GM19238 (cell line): ENCODE data around the gene UBE2G1.
"Not testable (repeated sequence)": the region's sequence is repeated elsewhere in the genome, so short reads cannot be mapped to it uniquely, and the experiment has no call there.

ENCODE experiments used
- DNase-seq: peaks from one replicate; pipeline ENCODE4 v3.0.0; 2011; ENCODE audit warnings: low spot score; ENCODE audit not compliant: insufficient read length

UBE2G1 gene

GRCh38 chr17:4307179-4307930 lies 59.1 kb downstream of the UBE2G1 start:
- no peak for DNase-seq

DNA sequence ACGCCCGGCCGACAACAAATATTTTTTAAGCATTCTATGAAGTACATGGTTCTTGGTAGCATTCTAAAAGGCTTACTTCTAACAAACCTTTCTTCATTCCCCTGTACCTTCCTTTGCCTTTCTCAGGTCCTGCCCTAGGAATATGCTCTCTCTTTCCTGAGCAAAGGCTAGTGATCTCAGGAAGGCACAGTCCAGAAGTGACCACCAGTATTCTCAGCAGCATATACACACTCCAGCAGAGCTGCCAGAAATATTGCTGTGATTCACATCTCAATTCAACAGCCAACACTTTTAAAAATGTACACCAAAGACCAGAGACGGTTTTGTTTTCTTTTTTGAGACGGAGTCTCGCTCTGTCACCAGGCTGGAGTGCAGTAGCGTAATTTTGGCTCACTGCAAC lies 61.3 kb downstream of the UBE2G1 start:
- DNase-seq = no peak

GRCh38 chr17:4304417-4305027 lies 62.0 kb downstream of the UBE2G1 start:
- DNase-seq = no peak

GRCh38 chr17:4301066-4301465 lies 65.4 kb downstream of the UBE2G1 start:
- DNase-seq = no peak

DNA sequence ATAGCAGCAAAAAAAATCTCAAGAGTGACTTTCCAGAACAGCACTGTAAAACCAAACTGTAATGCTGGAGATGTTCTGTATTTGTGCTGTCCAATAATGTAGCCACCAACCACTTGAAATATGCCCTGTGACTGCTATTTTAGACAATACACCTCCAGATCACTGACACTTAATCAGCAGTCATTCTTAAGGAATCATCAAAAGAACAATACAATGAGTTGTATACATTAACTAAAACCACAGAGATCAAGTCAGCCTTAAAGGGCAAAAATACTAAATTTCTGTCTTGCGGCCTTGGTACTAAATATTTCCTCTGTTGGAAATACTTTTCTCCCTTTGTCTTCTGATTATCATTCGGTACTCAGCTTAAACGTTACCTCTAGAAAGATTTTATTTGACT lies 69.1 kb downstream of the UBE2G1 start:
- DNase-seq = no peak

GRCh38 chr17:4295686-4296085 lies 70.8 kb downstream of the UBE2G1 start:
- DNase-seq = no peak

GRCh38 chr17:4293572-4293971 lies 72.9 kb downstream of the UBE2G1 start:
- no peak for DNase-seq

DNA sequence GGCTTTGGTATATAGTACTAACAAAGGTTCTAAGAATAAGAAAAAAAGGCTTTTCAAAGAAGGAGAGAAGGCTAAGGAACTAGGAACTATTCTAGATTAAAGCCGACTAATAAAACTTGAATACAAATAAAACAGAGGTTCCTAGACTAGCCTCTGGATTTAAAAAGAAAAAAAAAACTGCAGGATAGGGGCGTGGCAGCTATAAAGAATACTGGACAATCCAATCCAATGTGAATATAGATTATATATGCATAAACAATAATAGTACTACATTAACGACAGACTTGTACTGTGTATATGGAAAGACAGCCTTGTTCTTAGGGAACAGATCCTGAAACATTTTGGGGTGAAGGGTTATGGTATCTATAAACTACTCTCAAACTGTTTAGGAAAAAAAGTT lies 78.8 kb downstream of the UBE2G1 start:
- DNase-seq = no peak

GRCh38 chr17:4276514-4276913 lies 90.0 kb downstream of the UBE2G1 start:
- DNase-seq = no peak

DNA sequence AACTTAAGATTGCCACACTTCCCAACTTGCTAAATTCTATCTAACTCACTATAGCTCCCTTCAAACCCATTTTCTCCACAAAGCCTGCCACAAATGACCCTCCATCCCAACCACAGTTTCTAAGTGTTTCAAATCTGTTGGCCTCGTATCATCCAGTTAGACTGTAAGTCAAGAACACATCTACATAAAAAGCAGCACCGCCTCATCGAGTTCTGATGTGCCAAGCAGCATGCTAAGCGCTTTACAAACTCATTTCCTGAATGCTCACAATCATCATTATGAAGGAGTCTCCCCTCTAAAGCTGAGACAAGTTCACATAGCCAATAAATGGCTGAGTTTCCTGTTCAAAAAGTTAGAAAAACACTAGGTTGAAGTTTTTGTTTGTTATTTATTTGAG lies 93.5 kb downstream of the UBE2G1 start:
- no peak for DNase-seq

- no peak for DNase-seq
Observed at GRCh38 chr17:4272213-4272971, 94.1 kb downstream of the UBE2G1 start.

DNA sequence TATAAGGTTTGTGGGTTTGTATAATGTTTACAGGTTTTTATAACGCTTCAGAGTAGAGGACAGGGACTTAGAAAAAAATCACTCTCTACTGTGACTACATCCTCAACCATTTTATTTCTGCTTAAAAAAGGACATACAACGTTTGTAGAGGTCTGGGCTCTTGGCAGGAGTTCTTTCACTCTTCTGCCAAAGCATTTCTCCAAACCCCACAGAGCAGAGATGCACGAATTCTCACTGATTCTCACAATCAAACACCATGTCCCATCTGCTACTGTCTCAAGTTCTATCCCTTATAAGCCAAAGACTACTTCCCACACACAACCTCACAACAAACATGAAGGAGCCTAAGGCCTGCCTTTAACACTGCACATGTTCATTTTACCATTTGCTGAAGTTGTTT lies 95.7 kb downstream of the UBE2G1 start:
- no peak for DNase-seq

GRCh38 chr17:4269915-4270314 lies 96.6 kb downstream of the UBE2G1 start:
- no peak for DNase-seq

GRCh38 chr17:4267402-4267801 lies 99.1 kb downstream of the UBE2G1 start:
- no peak for DNase-seq

DNA sequence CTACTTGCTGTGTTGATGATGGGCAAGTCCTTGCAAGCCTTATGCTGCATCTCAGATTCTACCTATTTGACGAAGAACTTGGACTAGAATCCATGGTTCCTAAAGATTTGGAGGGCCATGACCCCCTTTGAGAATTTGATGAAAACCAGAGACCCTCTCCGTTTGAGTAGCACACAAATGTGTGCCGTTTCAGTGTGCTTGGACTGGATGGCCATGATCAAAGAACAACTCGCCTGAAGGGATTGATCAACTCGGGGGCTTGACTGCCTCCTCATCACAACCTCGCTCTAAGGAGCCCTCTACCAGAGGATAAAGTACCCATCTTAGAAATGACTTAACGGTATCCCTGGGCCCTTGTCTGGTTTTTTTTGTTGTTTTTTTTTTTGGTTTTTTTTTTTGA lies 99.9 kb downstream of the UBE2G1 start:
- no peak for DNase-seq

DNA sequence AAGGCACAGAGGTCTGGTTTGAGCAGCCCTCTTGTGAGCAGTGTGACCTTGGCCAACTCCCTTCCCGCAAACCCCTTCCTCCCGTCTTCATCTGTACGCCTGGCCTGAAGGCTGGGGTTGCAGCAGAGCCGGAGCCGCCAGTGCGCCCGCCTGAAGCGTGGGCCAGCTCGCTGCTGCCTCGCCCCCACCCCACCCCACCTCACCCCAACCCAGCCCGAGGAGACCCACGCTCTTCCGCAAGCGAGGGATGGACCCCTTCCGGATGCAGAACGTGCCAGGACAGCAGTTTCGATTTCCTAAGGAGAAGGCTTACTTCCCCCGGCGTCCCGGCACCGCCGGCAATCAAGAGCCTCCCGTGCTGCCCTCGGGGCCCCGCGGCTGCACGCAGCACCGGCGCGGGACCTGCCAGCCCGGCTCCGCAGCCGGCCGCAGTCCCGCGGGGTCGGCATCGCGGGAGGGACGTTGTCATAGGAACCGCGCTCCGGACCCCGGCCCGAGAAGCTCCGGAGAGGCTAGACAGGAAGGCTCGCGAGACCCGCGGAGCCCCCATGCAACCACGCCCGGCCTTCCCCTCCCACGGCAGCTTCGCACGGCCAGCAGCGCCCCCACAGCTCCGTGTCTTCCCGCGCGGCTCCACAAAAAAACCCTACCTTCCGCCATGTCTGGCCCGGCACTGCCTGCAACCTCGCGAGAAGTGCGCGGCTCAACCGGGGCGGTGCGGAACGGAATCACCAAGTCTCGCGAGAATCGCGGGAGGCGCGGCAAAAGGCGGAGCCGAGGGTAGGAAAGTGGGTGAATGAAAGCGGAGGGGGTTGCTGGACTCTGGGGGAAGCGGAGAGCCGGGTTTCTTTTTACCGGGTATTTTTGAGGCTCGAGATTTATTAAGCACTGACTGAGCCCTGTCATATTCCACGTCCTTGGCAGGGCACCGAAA lies 102.9 kb downstream of the UBE2G1 start, which contains the start of gene ANKFY1:
ANKFY1 (minus strand) TSS at position 698 of the 934 bp plus-strand sequence; CDS start at position 660, 38 bp downstream.
- DNase-seq = peak; percentile 98

DNA sequence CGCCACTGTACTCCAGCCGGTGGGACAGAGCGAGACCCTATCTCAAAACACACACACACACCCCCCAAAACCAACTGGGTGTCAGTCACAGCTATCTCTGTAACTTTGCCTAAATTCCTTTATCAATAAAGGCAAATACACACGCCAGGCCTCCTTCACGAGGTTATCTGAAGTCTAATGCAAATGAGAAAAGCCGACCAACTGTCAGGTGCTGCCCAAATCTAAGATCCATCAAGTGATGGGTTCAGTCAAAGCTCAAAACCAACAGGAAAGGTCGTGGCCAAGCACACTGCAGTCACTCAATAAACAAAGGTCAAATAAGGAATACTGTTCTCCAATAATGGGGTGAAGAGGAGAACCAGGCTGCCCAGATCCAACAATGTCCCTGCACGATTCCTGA lies 103.8 kb downstream of the UBE2G1 start:
- DNase-seq = no peak

DNA sequence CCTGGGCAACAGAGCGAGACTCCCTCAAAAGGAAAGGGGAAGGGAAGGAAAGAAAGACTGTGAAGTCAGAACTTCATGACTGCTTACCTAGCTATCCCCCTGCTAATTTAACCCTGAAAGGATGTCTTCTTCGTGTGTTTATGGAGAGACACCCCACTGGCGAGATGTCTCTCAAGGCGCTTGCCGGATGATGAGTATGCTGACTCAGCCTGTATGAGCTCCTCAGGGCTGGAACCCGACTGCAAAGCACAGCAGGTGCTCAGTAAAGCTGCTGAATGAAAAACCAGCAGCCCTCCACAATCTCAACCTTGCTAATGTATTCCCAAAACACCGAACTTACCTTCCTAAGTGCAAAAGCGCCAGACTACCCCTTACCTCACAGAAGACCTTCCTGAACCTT lies 105.0 kb downstream of the UBE2G1 start:
- DNase-seq = no peak

DNA sequence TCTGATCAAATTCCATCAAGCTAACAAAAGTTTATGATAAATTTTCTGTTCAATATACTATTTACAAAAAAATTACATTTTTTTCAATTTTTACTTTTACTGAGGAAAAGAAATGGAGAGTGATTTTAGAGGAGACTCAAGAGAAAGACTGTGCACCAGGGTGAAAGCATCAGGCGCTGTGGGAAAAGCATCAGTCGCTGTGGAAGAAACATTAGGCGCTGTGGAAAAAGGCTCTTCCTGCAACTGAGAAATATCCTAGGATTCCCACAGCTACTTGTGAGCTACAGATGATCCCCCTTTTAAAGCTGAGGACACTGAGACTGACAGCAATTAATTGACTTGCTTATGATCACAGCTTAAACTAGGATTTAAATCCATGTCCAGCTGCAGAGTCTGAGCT lies 107.6 kb downstream of the UBE2G1 start:
- no peak for DNase-seq

- DNase-seq = no peak
Observed at GRCh38 chr17:4256952-4257351, 109.5 kb downstream of the UBE2G1 start.

GRCh38 chr17:4255271-4255670 lies 111.2 kb downstream of the UBE2G1 start:
- DNase-seq = not testable (repeated sequence)
